Neural progenitor cell (in vitro differentiated cells): ENCODE data around the gene NEDD9. TPM values are rescaled to one million over a fixed set of nuclear protein-coding genes. Genes with fewer than 3 reads are reported as not detected.

Experiments
- DNase-seq: peaks from one replicate; pipeline ENCODE4 v3.0.0-alpha.2; 2016; ENCODE audit warnings: low spot score
- H2AFZ ChIP-seq: fragments of 200-600 bp; sonication (generic); replicated peaks from 2 replicates; pipeline ENCODE4 v1.6.1; 2016; ENCODE audit warnings: antibody characterized with exemption
- H3F3A ChIP-seq: fragments of 200-600 bp; sonication (generic); 2 replicates; pipeline ENCODE4 v1.6.1; 2016; ENCODE audit warnings: antibody characterized with exemption, low read depth
- H3K27ac ChIP-seq: fragments of 200-600 bp; sonication (generic); 2 replicates; pipeline ENCODE4 v1.5.1; 2016; ENCODE audit warnings: mild to moderate bottlenecking
- H3K27me3 ChIP-seq: fragments of 200-600 bp; sonication (generic); 2 replicates; pipeline ENCODE4 v1.6.1; 2016; ENCODE audit warnings: mild to moderate bottlenecking, moderate library complexity
- H3K36me3 ChIP-seq: fragments of 200-600 bp; sonication (generic); 2 replicates; pipeline ENCODE4 v1.5.1; 2016
- H3K4me1 ChIP-seq: fragments of 200-600 bp; sonication (generic); 2 replicates; pipeline ENCODE4 v1.6.1; 2016; ENCODE audit warnings: mixed run types
- H3K4me2 ChIP-seq: fragments of 200-600 bp; sonication (generic); 2 replicates; pipeline ENCODE4 v1.6.1; 2016
- H3K4me3 ChIP-seq: fragments of 200-600 bp; sonication (generic); 2 replicates; pipeline ENCODE4 v1.5.1; 2016
- H3K79me2 ChIP-seq: fragments of 200-600 bp; sonication (generic); 2 replicates; pipeline ENCODE4 v1.6.1; 2016; ENCODE audit warnings: low read depth
- H3K9ac ChIP-seq: fragments of 200-600 bp; sonication (generic); 2 replicates; pipeline ENCODE4 v1.6.1; 2016
- H3K9me3 ChIP-seq: fragments of 200-600 bp; sonication (generic); 2 replicates; pipeline ENCODE4 v1.5.1; 2016; ENCODE audit warnings: low read depth
- H4K20me1 ChIP-seq: fragments of 200-600 bp; sonication (generic); 2 replicates; pipeline ENCODE4 v1.6.1; 2016; ENCODE audit warnings: low read depth
- H3K27ac Mint-ChIP-seq: 3 replicates; pipeline ENCODE4 v1.8.0; 2021; ENCODE audit warnings: mixed read lengths
- H3K27me3 Mint-ChIP-seq: 2 replicates; pipeline ENCODE4 v1.8.0; 2022; ENCODE audit warnings: low read depth, mild to moderate bottlenecking, inconsistent platforms, moderate library complexity, mixed read lengths; ENCODE audit not compliant: insufficient read depth
- H3K36me3 Mint-ChIP-seq: 3 replicates; pipeline ENCODE4 v1.8.0; 2021; ENCODE audit warnings: mixed read lengths
- H3K4me1 Mint-ChIP-seq: 3 replicates; pipeline ENCODE4 v1.8.0; 2021; ENCODE audit warnings: mixed read lengths
- H3K4me3 Mint-ChIP-seq: 3 replicates; pipeline ENCODE4 v1.8.0; 2021; ENCODE audit warnings: mild to moderate bottlenecking, moderate library complexity, mixed read lengths
- H3K9me3 Mint-ChIP-seq: 3 replicates; pipeline ENCODE4 v1.8.0; 2020; ENCODE audit warnings: mixed read lengths
- CTCF ChIP-seq: fragments of 200-600 bp; sonication (generic); IDR thresholded peaks from 2 replicates; pipeline ENCODE4 v1.5.1; 2017; ENCODE audit warnings: antibody characterized with exemption, mild to moderate bottlenecking
- EZH2 ChIP-seq: fragments of 200-600 bp; sonication (generic); IDR thresholded peaks from 2 replicates; pipeline ENCODE4 v1.6.1; 2017; ENCODE audit warnings: antibody characterized with exemption, mild to moderate bottlenecking, moderate library complexity
- EZH2phosphoT487 ChIP-seq: fragments of 200-600 bp; sonication (generic); IDR thresholded peaks from 2 replicates; pipeline ENCODE4 v1.6.1; 2017; ENCODE audit warnings: antibody characterized with exemption
- total RNA-seq: library from RNA; depleted of rRNA; stranded (reverse); fragments of >200 nt; gene quantifications from 2 replicates; pipeline ENCODE4 v1.2.3, GENCODE V29; 2015; ENCODE audit warnings: low replicate concordance

Gene NEDD9
- total RNA-seq, 1 donor from 2014 or later: 4.9 TPM

GRCh38 chr6:11213422-11214021, 18.9 kb downstream of the NEDD9 start:
- Histone ChIP-seq H3K4me1 (peaks cover 48% of the 10 kb centered on the region), H3K79me2 (peaks cover 6% of the 10 kb centered on the region), H2AFZ (no peak overlapping the region), H3K27ac (no peak overlapping the region), H3K9ac (no peak overlapping the region), H3K4me2 (no peak overlapping the region), H3K4me3 (no peak overlapping the region), H3K27me3 (no peaks in the 10 kb centered on the region), H3K9me3 (no peaks in the 10 kb centered on the region), H4K20me1 (no peaks in the 10 kb centered on the region), H3F3A (no peaks in the 10 kb centered on the region), H3K36me3 (no peaks in the 10 kb centered on the region)
- Mint-ChIP-seq H3K4me1 (peaks cover 69% of the 10 kb centered on the region), H3K9me3 (no peaks in the 10 kb centered on the region), H3K36me3 (peaks cover 56% of the 10 kb centered on the region), H3K4me3 (no peak overlapping the region), H3K27ac (no peak overlapping the region), H3K27me3 (no peaks in the 10 kb centered on the region)
- TF ChIP-seq CTCF: no peak
- DNase-seq: no peak

- H3K27me3 ChIP-seq: no peaks in the 10 kb centered on the region
- Mint-ChIP-seq H3K27me3 (no peaks in the 10 kb centered on the region), H3K4me3 (no peak overlapping the region), H3K27ac (no peak overlapping the region), H3K9me3 (no peaks in the 10 kb centered on the region), H3K36me3 (peaks cover 51% of the 10 kb centered on the region), H3K4me1 (peaks cover 63% of the 10 kb centered on the region)
- TF ChIP-seq EZH2phosphoT487: no peak
- TF ChIP-seq EZH2: no peak
- TF ChIP-seq CTCF: no peak
- H3K4me2 ChIP-seq: no peak overlapping the region
- H3K36me3 ChIP-seq: no peaks in the 10 kb centered on the region
- H3K27ac ChIP-seq: no peak overlapping the region
- H3K9ac ChIP-seq: no peak overlapping the region
- no peaks in the 10 kb centered on the region for H4K20me1 ChIP-seq
- no peaks in the 10 kb centered on the region for H3F3A ChIP-seq
- H3K9me3 ChIP-seq: no peaks in the 10 kb centered on the region
- no peak overlapping the region for H2AFZ ChIP-seq
- no peak overlapping the region for H3K4me3 ChIP-seq
- peaks cover 40% of the 10 kb centered on the region for H3K4me1 ChIP-seq
- peaks cover 6% of the 10 kb centered on the region for H3K79me2 ChIP-seq
- DNase-seq: no peak
Observed at GRCh38 chr6:11212664-11213063, 19.8 kb downstream of the NEDD9 start.

GRCh38 chr6:11211254-11211653, 21.2 kb downstream of the NEDD9 start:
- Mint-ChIP-seq H3K9me3 (no peaks in the 10 kb centered on the region), H3K4me1 (peaks cover 69% of the 10 kb centered on the region), H3K4me3 (no peak overlapping the region), H3K27ac (peak overlapping the region; percentile 67), H3K36me3 (peaks cover 55% of the 10 kb centered on the region), H3K27me3 (no peaks in the 10 kb centered on the region)
- Histone ChIP-seq H3K9ac (no peak overlapping the region), H2AFZ (no peak overlapping the region), H3K4me3 (no peak overlapping the region), H3K36me3 (no peaks in the 10 kb centered on the region), H3K4me2 (peak overlapping the region; percentile 23), H4K20me1 (no peaks in the 10 kb centered on the region), H3K9me3 (no peaks in the 10 kb centered on the region), H3K27ac (no peak overlapping the region), H3F3A (no peaks in the 10 kb centered on the region), H3K79me2 (peaks cover 6% of the 10 kb centered on the region), H3K4me1 (peaks cover 38% of the 10 kb centered on the region), H3K27me3 (no peaks in the 10 kb centered on the region)
- TF ChIP-seq CTCF: no peak
- no peak for TF ChIP-seq EZH2phosphoT487
- no peak for TF ChIP-seq EZH2
- DNase-seq: no peak
